Daoy (cell line): ENCODE data around the gene RANBP1. TPM values are rescaled to one million over a fixed set of nuclear protein-coding genes. Genes with fewer than 3 reads are reported as not detected.
"Not testable (repeated sequence)": the region's sequence is repeated elsewhere in the genome, so short reads cannot be mapped to it uniquely, and the experiment has no call there.

ENCODE experiments used
- DNase-seq: peaks from one replicate; pipeline ENCODE4 v3.0.0-alpha.2; 2015; ENCODE audit warnings: low read depth
- total RNA-seq: library from RNA; depleted of rRNA; stranded (reverse); fragments of >200 nt; shearing (Covaris generic); gene quantifications from 2 replicates; pipeline ENCODE4 v1.2.3, GENCODE V29; 2014; rRNA removed

Gene RANBP1
- 1,098 and 1,301 TPM in 2 replicates for total RNA-seq

GRCh38 chr22:20115691-20116375 lies at the start of gene RANBP1:
RANBP1 (plus strand) TSS chr22:20116104; CDS start chr22:20116185, 81 bp downstream.
- DNase-seq: no peak

GRCh38 chr22:20066617-20067383 lies 49.1 kb upstream of the RANBP1 start:
- DNase-seq: no peak

GRCh38 chr22:20067384-20067682 lies 48.6 kb upstream of the RANBP1 start:
- DNase-seq: not testable (repeated sequence)

GRCh38 chr22:20068640-20069039 lies 47.3 kb upstream of the RANBP1 start:
- DNase-seq: no peak

GRCh38 chr22:20069331-20070042 lies 46.4 kb upstream of the RANBP1 start:
- no peak for DNase-seq

- DNase-seq: no peak
These were observed 44.4 kb upstream of the RANBP1 start for GRCh38 chr22:20071524-20071972.

GRCh38 chr22:20076627-20077172 lies 39.2 kb upstream of the RANBP1 start:
- no peak for DNase-seq

GRCh38 chr22:20079745-20080444 lies 36.0 kb upstream of the RANBP1 start, which contains the start of gene DGCR8:
DGCR8 (plus strand) TSS chr22:20080241; CDS start chr22:20085964, 5,723 bp downstream.
- DNase-seq: peak; percentile 98

GRCh38 chr22:20080445-20080775 lies 35.5 kb upstream of the RANBP1 start:
- DNase-seq: peak; percentile 75

- DNase-seq: peak; percentile 67
These were observed 34.9 kb upstream of the RANBP1 start for GRCh38 chr22:20080776-20081654.

- no peak for DNase-seq
These were observed 32.6 kb upstream of the RANBP1 start for GRCh38 chr22:20083157-20083890.

GRCh38 chr22:20083891-20084546 lies 31.9 kb upstream of the RANBP1 start:
- DNase-seq: no peak

- DNase-seq: no peak
These were observed 31.1 kb upstream of the RANBP1 start for GRCh38 chr22:20084547-20085413.

- no peak for DNase-seq
These were observed 30.3 kb upstream of the RANBP1 start for GRCh38 chr22:20085651-20086050.

- no peak for DNase-seq
These were observed 29.8 kb upstream of the RANBP1 start for GRCh38 chr22:20086101-20086599.

GRCh38 chr22:20086763-20087162 lies 29.1 kb upstream of the RANBP1 start:
- DNase-seq: no peak

- no peak for DNase-seq
These were observed 28.3 kb upstream of the RANBP1 start for GRCh38 chr22:20087319-20088262.
